SW 1271 (cell line): ENCODE data around the gene SLC12A9.
A peak's percentile ranks its signal among the peaks of the same experiment; 100 is the strongest.

Experiments
- DNase-seq, 2 experiments: peaks; one replicate each; lab custom pipeline; 2025; lab: John Stamatoyannopoulos, UW

Gene SLC12A9

GRCh38 chr7:100861616-100861985, 9.1 kb downstream of the SLC12A9 start:
- no peak for DNase-seq

- DNase-seq, result no peak
Measured at GRCh38 chr7:100863406-100863950, 11.0 kb downstream of the SLC12A9 start.

GRCh38 chr7:100864263-100864845, 11.8 kb downstream of the SLC12A9 start:
- no peak for DNase-seq

GRCh38 chr7:100865372-100865911, 12.9 kb downstream of the SLC12A9 start:
- no peak for DNase-seq

GRCh38 chr7:100865938-100866728, 13.6 kb downstream of the SLC12A9 start:
- no peak for DNase-seq

GRCh38 chr7:100866729-100867039, 14.2 kb downstream of the SLC12A9 start:
- DNase-seq, result no peak

- peak; percentile 73 to 77 for DNase-seq
Measured at GRCh38 chr7:100867040-100867775, 14.7 kb downstream of the SLC12A9 start, which contains the start of gene TRIP6. TSS of gene TRIP6 (plus strand) at chr7:100867387. CDS start at chr7:100867498, 111 bp downstream.

- no peak for DNase-seq
Measured at GRCh38 chr7:100867776-100868485, 15.4 kb downstream of the SLC12A9 start.

- no peak for DNase-seq
Measured at GRCh38 chr7:100873599-100874299, 21.2 kb downstream of the SLC12A9 start.

- DNase-seq, result no peak
Measured at GRCh38 chr7:100874300-100874576, 21.7 kb downstream of the SLC12A9 start.

GRCh38 chr7:100874577-100875355, 22.3 kb downstream of the SLC12A9 start, which contains the start of gene SRRT:
TSS of gene SRRT (plus strand) at chr7:100875103. CDS start at chr7:100875591, 488 bp downstream.
- DNase-seq, result peak; percentile 95 to 97

- DNase-seq, result no peak
Measured at GRCh38 chr7:100875356-100875751, 22.8 kb downstream of the SLC12A9 start.

GRCh38 chr7:100878013-100878412, 25.5 kb downstream of the SLC12A9 start:
- no peak for DNase-seq

GRCh38 chr7:100878685-100879084, 26.2 kb downstream of the SLC12A9 start:
- DNase-seq, result no peak

- no peak for DNase-seq
Measured at GRCh38 chr7:100879685-100880261, 27.3 kb downstream of the SLC12A9 start.

GRCh38 chr7:100880645-100881044, 28.1 kb downstream of the SLC12A9 start:
- DNase-seq, result no peak

GRCh38 chr7:100881136-100881535, 28.6 kb downstream of the SLC12A9 start:
- DNase-seq, result no peak

GRCh38 chr7:100882201-100882600, 29.7 kb downstream of the SLC12A9 start:
- DNase-seq, result no peak

- no peak for DNase-seq
Measured at GRCh38 chr7:100882785-100883526, 30.4 kb downstream of the SLC12A9 start.
